ENCODE results near the gene CTIF.

The CTIF gene

DNA sequence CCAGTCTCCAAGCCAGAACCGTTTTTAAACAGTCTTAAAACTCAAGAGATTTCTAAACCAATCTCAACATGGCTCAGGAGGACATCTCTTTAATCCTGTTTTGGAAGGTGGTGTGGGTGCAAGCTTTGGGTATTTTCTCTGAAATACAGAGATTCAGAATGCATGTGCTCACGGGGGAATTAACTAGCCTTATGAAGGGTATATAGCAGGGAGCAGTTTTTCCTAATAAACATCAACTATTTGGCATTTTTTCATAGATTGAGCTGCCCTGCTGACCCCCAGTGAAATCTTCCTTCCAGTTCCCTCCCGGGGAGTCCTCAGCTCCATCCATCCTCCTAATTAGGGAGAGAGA lies 289.3 kb downstream of the CTIF start:
- DNase-seq: no peak

GRCh38 chr18:48828691-48829442 lies 290.0 kb downstream of the CTIF start:
- peak; percentile 40 for DNase-seq

- peak; percentile 42 for DNase-seq
These were observed 290.8 kb downstream of the CTIF start for GRCh38 chr18:48829443-48830149.

DNA sequence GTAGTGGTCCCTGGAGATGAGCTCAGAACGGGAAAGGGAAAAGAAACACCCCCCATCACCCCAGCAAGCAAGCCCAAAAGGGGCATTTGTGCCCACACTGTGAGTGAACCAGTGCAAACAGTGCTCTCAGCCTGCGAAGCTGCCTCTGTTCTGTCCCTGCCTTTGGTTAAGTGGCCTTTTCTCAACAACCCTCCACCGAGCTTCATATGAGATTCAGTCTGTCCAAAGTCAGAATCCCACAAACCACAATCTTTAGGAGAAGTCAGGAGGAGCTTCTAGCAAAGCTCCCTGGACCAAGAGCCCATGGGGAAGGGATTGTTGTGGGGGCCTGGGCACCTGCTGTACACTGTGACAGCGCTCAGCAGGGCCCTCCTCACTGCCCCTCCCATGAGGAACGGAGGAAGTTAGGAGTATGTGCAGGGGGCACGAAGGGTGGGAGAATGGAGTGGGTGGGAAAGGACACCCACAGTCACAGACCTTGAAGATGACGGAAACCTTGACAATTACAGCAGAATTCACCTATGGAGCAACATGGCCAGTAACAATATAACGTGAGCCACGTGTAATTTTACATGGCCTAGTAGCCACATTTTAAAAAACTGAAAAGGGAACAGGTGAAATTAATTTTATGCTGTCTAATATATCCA lies 292.4 kb downstream of the CTIF start:
- no peak for DNase-seq

DNA sequence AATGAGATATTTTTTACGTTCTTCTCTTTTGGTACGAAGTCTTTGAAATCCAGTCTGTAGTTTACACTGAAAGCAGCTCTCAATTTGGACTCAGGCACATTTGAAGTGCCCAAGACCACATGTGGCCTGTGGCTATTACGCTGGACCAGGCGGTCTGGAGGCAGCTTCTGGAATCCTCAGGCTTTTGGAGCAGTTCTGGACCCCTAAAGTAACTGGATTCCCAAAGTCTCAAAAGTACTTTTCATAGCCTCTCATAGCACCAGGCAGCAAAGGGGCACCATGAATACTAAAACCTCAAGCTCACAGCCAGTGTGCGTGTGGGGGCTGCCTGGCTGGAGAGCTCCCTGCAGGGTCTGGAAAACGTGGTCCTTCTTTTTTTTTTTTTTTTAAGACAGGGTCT lies 293.0 kb downstream of the CTIF start:
- DNase-seq: no peak

DNA sequence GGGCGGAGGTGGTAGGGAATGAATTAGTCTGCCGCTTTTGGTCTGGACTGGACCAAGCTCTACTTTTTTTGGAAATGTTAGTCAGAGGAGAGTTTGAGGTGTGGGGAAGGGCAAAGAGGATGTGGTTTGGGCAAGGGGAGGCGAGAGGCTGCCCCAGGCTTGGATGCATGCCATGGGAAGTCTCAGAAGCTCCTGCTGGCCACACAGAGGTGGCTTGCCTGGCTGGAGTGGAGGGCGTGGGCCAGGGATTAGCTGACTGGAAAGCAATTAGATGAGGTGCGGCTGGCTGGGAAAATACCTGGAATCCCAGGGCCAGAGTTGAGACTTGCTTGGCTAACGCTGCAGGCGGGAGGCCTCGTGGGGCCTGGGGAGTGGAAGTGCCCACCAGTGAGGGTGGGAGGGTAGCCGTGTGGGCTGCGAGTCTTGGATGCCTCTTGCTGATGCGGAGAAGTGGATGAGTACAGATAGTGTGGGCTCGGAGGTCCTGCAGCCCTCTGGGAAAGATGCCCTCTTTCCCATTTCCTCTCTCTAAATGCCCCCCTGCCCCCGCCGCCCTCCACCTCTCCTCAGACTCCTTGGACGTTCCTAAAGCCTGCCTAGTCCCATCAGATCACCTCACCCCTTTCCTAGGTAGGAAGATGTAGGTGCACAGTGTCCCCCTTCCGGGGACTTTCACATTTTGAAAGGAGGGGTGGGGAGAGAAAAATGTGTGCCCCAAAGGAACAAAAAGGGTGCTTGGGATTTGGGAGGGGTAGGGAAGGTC lies 294.3 kb downstream of the CTIF start:
- DNase-seq: peak; percentile 33

DNA sequence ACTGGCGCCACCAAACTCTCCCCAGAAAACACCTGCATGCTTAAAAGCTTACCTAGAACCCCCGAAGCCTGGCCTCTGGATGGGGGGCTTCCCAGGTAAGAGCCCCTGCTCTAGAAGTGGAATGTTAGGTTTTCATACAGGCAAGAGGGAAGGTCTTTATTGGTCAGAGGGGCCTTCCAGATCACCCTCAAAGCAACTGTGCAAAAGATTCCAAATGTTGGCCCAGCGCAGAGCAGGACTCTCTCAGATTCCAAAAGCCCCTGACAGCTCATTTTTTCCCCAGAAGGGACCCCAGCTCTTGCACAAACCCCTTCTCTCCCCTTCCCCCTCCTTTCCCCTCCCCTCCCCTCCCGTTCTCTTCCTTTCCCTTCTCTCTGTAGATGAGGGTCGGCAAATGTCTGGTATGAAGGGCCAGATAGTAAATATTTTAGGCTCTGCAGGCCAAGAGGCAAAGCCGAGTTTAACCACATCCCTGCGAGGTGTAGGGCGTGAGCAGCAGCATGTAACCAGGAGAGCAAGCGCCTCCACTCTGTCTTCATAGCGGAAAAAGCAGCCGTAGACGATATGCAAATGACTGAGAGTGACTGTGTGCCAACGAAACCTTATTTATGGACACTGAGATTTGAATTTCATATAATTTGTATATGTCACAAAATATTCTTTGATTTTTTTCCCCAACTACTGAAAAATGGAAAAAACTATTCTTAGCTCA lies 295.0 kb downstream of the CTIF start:
- peak; percentile 30 for DNase-seq

DNA sequence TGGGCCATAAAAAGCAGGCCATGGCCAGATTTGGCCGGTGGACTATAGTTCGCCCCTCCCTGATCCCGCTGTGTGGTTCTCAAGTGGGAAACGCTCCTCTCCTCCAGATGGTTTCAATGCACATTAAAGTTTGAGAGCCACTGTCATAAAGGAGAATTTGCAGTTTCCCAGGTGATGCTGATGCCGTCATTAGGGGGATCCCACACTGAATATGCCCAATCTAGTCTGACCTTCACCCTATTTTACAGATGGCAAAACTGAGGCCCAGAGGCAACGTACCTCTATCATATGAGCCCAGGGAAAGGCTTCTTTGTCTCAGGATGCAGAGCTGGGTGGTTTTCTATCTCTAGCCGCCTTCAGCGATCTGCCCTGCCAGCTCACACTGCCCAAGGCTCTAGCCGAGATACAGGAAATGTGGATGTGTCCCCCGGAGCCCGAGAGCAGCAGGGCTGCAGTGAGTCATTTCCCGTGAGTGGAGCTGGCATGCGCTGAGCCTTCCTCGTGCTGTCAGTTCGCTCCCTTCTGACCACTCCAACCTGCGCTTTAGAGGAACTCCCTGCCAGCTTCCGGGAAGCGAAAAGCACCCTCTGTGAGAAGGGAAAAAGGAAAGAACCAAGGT lies 295.7 kb downstream of the CTIF start:
- peak; percentile 23 for DNase-seq

DNA sequence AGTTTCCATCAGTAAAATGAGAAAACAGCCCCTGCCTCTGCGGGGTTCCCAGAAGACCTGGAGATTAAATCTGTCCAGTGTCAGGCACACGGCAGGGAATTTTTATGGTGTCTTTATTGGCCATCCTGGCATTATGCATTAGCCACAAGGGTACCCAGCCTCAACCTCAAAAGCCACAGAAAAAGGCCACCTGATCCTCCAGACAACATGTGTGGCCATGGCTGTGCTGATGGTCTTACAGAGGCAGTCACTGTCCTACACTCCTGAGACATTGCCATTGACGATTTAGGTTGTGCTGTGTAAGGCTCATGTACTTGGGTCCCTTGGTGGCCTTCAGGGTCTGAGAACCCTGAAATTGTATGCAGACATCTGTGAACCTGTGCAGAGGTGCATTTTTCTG lies 296.3 kb downstream of the CTIF start:
- no peak for DNase-seq

- no peak for DNase-seq
These were observed 296.9 kb downstream of the CTIF start for GRCh38 chr18:48835745-48836170.

DNA sequence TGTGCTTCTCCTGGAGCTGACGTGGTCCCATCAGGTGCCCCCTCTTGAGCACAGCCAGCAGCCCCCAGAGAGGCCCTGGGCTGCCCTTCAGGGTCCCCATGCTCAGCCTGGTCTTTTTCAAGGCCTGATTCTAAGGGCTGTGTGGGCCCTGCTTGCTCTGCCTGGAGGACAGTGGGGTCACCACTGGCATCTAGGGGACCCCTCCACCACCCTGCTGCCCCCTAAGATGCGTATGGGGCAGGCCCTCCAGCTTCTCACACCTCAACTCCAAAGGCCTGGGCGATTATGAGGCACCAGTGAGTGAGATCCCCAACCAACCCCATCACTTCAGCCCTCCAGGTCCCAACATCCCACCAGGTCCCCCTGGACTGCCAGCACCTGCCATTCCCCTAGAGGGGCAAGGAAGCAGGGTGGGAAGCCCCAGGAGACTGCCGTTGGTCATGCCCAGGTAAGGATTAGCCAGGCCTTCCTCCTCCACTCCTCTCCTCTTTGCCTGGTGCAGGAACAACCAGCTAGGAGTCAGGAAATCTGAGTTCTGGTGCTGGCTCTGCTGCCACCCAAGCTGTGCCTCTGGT lies 297.5 kb downstream of the CTIF start:
- DNase-seq: no peak

DNA sequence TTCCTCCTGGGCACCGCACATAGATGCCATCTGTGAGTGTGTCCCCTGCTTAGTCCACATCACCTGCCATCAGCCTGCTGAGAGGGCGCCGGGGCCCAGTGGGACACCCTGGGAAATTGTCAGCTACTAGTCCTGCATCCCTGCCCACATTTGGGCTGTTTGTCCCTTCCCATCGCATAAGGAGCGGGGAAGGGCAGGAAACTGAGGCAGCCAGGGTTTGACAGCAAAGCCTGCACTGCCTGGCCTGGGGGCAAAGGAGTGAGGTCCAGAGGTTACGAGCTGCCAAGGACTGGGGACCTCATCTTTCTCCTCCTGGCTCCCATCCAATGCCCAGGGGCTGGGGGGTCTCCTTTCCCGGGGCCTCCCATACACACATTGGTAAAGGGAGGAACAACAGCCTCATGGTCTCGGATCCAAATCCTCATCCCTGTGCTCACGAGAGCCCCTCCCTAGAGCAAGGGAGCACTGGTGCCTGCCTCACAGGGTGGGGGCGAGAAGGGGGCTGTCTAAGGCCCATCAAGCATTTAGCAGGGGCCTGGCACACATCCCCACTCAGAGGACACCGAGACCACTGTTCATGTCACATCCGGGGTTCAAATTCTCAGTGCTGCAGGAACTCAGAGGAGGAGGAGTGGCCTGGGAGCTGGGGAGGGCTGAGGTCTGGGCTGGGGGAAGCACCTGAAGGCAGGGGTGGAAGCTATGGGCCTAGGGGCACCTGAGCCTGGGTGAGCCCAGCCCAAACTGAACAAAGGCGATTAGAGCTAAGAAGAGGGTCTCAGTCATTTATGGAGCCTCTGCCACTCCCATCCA lies 298.2 kb downstream of the CTIF start:
- DNase-seq: no peak

- no peak for DNase-seq
These were observed 298.8 kb downstream of the CTIF start for GRCh38 chr18:48837676-48838075.

- no peak for DNase-seq
These were observed 299.4 kb downstream of the CTIF start for GRCh38 chr18:48838166-48838775.

- no peak for DNase-seq
These were observed 300.3 kb downstream of the CTIF start for GRCh38 chr18:48838921-48839818.

DNA sequence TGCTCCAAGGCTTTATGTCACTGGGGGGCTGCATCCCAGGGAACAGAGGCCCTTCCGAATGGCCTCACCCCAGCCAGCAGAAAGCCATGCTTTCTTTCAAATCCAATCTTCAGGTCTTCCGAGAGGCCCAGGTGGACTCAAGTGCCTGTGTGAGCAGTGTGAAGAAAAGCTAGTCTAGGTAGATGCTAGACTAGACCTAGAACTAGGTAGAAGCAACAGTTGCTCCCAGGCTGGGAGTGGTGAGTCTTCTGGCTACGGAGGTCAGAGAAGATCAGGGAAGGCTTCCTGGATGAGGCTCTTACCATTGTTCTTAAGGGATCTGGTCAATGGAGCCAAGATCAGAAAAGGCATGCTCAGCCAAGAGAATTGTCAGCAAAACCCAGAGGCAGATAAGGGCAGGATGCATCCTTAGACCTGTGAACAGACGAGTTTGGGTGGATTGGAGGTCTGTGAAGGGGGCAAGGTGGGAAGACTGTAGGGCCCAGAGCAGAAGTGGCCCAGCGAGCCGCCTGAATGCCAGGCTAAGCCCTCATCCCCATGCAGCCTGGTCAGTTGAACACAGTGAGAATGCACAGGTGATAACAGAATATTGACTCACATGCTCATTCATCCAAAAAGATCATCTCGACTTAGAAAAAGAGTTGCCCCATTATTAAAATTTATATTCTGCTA lies 301.1 kb downstream of the CTIF start:
- DNase-seq: no peak

- no peak for DNase-seq
These were observed 301.7 kb downstream of the CTIF start for GRCh38 chr18:48840491-48840877.

GRCh38 chr18:48841381-48842258 lies 302.8 kb downstream of the CTIF start:
- no peak for DNase-seq

Measured in DMS79 (cell line).